SU-DHL-6 (cell line): ENCODE results near the gene RIMBP2.

Experiments
- EZH2phosphoT487 ChIP-seq: fragments of 200-600 bp; sonication (generic), shearing (Covaris generic); conservative IDR thresholded peaks from 2 replicates; pipeline ENCODE4 v1.6.1; 2018; ENCODE audit warnings: mild to moderate bottlenecking, antibody characterized with exemption, low read length, moderate library complexity, mixed read lengths
- TF ChIP-seq, protein P1 (sequence below): fragments of 200-600 bp; sonication (generic); IDR thresholded peaks from one replicate; pipeline ENCODE4 v1.5.1; 2017; ENCODE audit warnings: antibody characterized with exemption, mild to moderate bottlenecking, low read length, moderate library complexity; ENCODE audit not compliant: insufficient read depth, poor library complexity, severe bottlenecking

DNA sequence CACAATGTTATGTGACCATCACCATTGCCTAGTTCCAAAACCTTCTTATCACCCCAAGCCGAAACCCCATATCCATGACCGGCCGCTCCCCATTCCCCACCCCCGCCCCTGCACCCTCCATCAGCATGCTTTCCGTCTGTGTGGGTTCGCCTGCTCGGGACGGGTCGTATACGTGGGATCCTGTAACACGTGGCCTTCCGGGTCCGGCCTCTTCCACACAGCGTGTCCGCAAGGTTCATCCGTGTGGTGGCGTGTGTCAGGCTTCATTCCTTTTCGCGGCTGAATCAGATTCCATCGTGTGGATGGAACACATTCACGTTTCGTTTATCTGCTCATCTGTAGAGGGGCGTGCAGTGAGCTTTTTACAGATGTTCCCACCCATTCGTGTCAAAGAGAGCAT lies 41.4 kb downstream of the RIMBP2 start:
- TF ChIP-seq, protein P1, sequence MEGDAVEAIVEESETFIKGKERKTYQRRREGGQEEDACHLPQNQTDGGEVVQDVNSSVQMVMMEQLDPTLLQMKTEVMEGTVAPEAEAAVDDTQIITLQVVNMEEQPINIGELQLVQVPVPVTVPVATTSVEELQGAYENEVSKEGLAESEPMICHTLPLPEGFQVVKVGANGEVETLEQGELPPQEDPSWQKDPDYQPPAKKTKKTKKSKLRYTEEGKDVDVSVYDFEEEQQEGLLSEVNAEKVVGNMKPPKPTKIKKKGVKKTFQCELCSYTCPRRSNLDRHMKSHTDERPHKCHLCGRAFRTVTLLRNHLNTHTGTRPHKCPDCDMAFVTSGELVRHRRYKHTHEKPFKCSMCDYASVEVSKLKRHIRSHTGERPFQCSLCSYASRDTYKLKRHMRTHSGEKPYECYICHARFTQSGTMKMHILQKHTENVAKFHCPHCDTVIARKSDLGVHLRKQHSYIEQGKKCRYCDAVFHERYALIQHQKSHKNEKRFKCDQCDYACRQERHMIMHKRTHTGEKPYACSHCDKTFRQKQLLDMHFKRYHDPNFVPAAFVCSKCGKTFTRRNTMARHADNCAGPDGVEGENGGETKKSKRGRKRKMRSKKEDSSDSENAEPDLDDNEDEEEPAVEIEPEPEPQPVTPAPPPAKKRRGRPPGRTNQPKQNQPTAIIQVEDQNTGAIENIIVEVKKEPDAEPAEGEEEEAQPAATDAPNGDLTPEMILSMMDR = no peak
- no peak for TF ChIP-seq EZH2phosphoT487
